Smooth muscle cell (in vitro differentiated cells): ENCODE measurements around the gene NUDT9. TPM values are rescaled to one million over a fixed set of nuclear protein-coding genes. Genes with fewer than 3 reads are reported as not detected.

Experiments used
- DNase-seq: peaks from one replicate; lab custom pipeline; 2025; ENCODE audit not compliant: unreplicated experiment; lab: John Stamatoyannopoulos, UW
- H2AFZ ChIP-seq: fragments of 200-600 bp; sonication (generic); 2 replicates; pipeline ENCODE4 v1.6.0; 2016; ENCODE audit warnings: antibody characterized with exemption, low read depth, mild to moderate bottlenecking
- H3F3A ChIP-seq: fragments of 200-600 bp; sonication (generic); 2 replicates; pipeline ENCODE4 v1.6.0; 2017; ENCODE audit warnings: antibody characterized with exemption, low read depth
- H3K27ac ChIP-seq: fragments of 200-600 bp; sonication (generic); 2 replicates; pipeline ENCODE4 v1.5.1; 2016; ENCODE audit warnings: low read depth, mild to moderate bottlenecking
- H3K27me3 ChIP-seq: fragments of 200-600 bp; sonication (generic); 2 replicates; pipeline ENCODE4 v1.6.1; 2016; ENCODE audit warnings: low read depth, mild to moderate bottlenecking
- H3K36me3 ChIP-seq: fragments of 200-600 bp; sonication (generic); 2 replicates; pipeline ENCODE4 v1.5.1; 2016; ENCODE audit warnings: low read depth
- H3K4me1 ChIP-seq: fragments of 200-600 bp; sonication (generic); 2 replicates; pipeline ENCODE4 v1.5.1; 2016; ENCODE audit warnings: low read depth
- H3K4me2 ChIP-seq: fragments of 200-600 bp; sonication (generic); 2 replicates; pipeline ENCODE4 v1.6.0; 2016; ENCODE audit warnings: mild to moderate bottlenecking
- H3K4me3 ChIP-seq: fragments of 200-600 bp; sonication (generic); 2 replicates; pipeline ENCODE4 v1.5.1; 2016; ENCODE audit warnings: mild to moderate bottlenecking
- H3K79me2 ChIP-seq: fragments of 200-600 bp; sonication (generic); 2 replicates; pipeline ENCODE4 v1.6.0; 2016; ENCODE audit warnings: low read depth, mild to moderate bottlenecking
- H3K9ac ChIP-seq: fragments of 200-600 bp; sonication (generic); 2 replicates; pipeline ENCODE4 v1.6.0; 2016; ENCODE audit warnings: low read depth
- H3K9me3 ChIP-seq: fragments of 200-600 bp; sonication (generic); replicated peaks from 2 replicates; pipeline ENCODE4 v1.5.1; 2016; ENCODE audit warnings: low read depth
- H4K20me1 ChIP-seq: fragments of 200-600 bp; sonication (generic); 2 replicates; pipeline ENCODE4 v1.6.0; 2016; ENCODE audit warnings: low read depth
- CTCF ChIP-seq: fragments of 200-600 bp; sonication (generic); IDR thresholded peaks from 2 replicates; pipeline ENCODE4 v1.5.1; 2017; ENCODE audit warnings: borderline replicate concordance, mild to moderate bottlenecking, antibody characterized with exemption; ENCODE audit not compliant: insufficient read depth, poor library complexity, severe bottlenecking
- WGBS: methylation state at CpG from one replicate; pipeline ENCODE4 v1.1.7; 2016; ENCODE audit warnings: low lambda C conversion rate; 5-methylcytosine and 5-hydroxymethylcytosine counted together
- polyA plus RNA-seq: library from polyadenylated mRNA; unstranded; fragments of >200 nt; fragmentation: Nextera tagmentation; extraction: Ambion mirVana; gene quantifications from 2 replicates; pipeline ENCODE4 v1.2.1, GENCODE V29; 2016
- total RNA-seq: library from RNA; depleted of rRNA; stranded (reverse); fragments of >200 nt; gene quantifications from 2 replicates; pipeline ENCODE4 v1.2.3, GENCODE V29; 2014

NUDT9 gene
- total and polyA plus RNA-seq, 2 experiments from 2014 or later = 10.5 to 26.5 TPM

GRCh38 chr4:87497578-87497977, 75.2 kb downstream of the NUDT9 start:
- Histone ChIP-seq H3K27me3 (no peaks in the 10 kb centered on the region), H3K9ac (no peak overlapping the region), H3K79me2 (no peaks in the 10 kb centered on the region), H3K4me1 (no peaks in the 10 kb centered on the region), H3K4me2 (no peak overlapping the region), H3K36me3 (no peaks in the 10 kb centered on the region), H2AFZ (no peak overlapping the region), H3K4me3 (no peak overlapping the region), H3K27ac (no peak overlapping the region), H3K9me3 (no peaks in the 10 kb centered on the region), H3F3A (no peaks in the 10 kb centered on the region), H4K20me1 (no peaks in the 10 kb centered on the region)
- no peak for DNase-seq
- 95% methylated on average over 3 of the region's 3 CpGs for WGBS
- TF ChIP-seq CTCF = no peak

- Histone ChIP-seq H3K9me3 (no peaks in the 10 kb centered on the region), H3K4me3 (no peak overlapping the region)
- no peak for DNase-seq
Observed at GRCh38 chr4:87498446-87498900, 76.1 kb downstream of the NUDT9 start.

GRCh38 chr4:87499403-87500091, 77.2 kb downstream of the NUDT9 start:
- TF ChIP-seq CTCF = no peak
- H3K9me3 ChIP-seq = no peaks in the 10 kb centered on the region
- no peaks in the 10 kb centered on the region for H3K36me3 ChIP-seq
- H3K4me2 ChIP-seq = no peak overlapping the region
- H3K4me1 ChIP-seq = no peaks in the 10 kb centered on the region
- no peak overlapping the region for H3K4me3 ChIP-seq
- H3K9ac ChIP-seq = no peak overlapping the region
- no peaks in the 10 kb centered on the region for H4K20me1 ChIP-seq
- no peaks in the 10 kb centered on the region for H3K27me3 ChIP-seq
- H3K27ac ChIP-seq = no peak overlapping the region
- H3F3A ChIP-seq = no peaks in the 10 kb centered on the region
- DNase-seq = no peak
- no peaks in the 10 kb centered on the region for H3K79me2 ChIP-seq
- 89% methylated on average over 7 of the region's 7 CpGs for WGBS
- H2AFZ ChIP-seq = no peak overlapping the region

More at GRCh38 chr4:87498446-87498900, 76.1 kb downstream of the NUDT9 start:
- H3K4me2 ChIP-seq = no peak overlapping the region
- no peaks in the 10 kb centered on the region for H3K4me1 ChIP-seq
- no peak overlapping the region for H2AFZ ChIP-seq
- H3K27me3 ChIP-seq = no peaks in the 10 kb centered on the region
- H3K36me3 ChIP-seq = no peaks in the 10 kb centered on the region
- no peak for TF ChIP-seq CTCF
- no peaks in the 10 kb centered on the region for H3K79me2 ChIP-seq
- H4K20me1 ChIP-seq = no peaks in the 10 kb centered on the region
- no peak overlapping the region for H3K9ac ChIP-seq
- no peaks in the 10 kb centered on the region for H3F3A ChIP-seq
- H3K27ac ChIP-seq = no peak overlapping the region
- WGBS = 75% methylated on average over 5 of the region's 5 CpGs

GRCh38 chr4:87500092-87500462, 77.7 kb downstream of the NUDT9 start:
- Histone ChIP-seq H3K27me3 (no peaks in the 10 kb centered on the region), H3K9me3 (no peaks in the 10 kb centered on the region), H3F3A (no peaks in the 10 kb centered on the region), H2AFZ (no peak overlapping the region), H3K79me2 (no peaks in the 10 kb centered on the region), H4K20me1 (no peaks in the 10 kb centered on the region), H3K27ac (no peak overlapping the region), H3K9ac (no peak overlapping the region), H3K4me2 (no peak overlapping the region), H3K4me1 (no peaks in the 10 kb centered on the region), H3K36me3 (no peaks in the 10 kb centered on the region), H3K4me3 (no peak overlapping the region)
- WGBS = 83% methylated on average over 4 of the region's 4 CpGs
- DNase-seq = no peak
- TF ChIP-seq CTCF = no peak
